ENCODE results near the gene FRMPD4.

Gene FRMPD4

DNA sequence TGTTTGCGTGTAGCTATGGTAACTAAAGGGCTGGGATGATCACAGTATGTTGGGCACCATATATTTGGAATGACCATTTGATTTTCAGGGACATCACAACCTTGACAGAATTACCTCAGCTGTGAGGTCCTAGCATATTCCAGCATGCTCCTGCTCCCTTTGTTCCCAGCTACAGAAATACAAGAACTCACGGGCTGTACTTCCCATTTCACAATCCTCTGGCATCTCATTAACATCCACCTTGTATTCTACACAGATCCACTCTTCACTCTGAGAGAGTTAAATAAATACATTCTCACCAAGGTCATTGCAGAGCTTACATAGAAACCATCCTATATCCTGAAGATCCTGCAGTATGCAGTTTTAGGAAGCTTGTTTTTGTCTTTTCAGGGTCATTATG lies 169.7 kb downstream of the FRMPD4 start:
- FAIRE-seq = no peak

DNA sequence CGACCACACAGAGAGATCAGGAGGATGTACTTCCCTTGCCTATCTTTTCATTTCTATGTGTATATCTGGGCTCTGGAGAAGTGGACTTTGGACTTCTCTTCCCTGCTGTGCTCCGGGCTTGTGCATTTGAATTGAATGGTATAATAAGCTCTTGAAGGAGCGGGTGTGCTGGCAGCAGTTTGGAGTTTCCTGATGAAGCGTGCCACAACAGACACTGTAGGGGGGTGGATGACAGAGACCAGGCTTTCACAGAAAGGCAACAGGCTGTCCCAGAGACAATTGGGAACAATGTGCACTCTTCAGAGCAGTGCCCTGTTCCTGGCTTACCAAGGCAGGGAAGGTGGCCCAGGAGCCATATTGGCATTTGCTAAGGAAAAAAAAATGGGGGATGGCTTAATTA lies 170.1 kb downstream of the FRMPD4 start:
- FAIRE-seq = no peak

DNA sequence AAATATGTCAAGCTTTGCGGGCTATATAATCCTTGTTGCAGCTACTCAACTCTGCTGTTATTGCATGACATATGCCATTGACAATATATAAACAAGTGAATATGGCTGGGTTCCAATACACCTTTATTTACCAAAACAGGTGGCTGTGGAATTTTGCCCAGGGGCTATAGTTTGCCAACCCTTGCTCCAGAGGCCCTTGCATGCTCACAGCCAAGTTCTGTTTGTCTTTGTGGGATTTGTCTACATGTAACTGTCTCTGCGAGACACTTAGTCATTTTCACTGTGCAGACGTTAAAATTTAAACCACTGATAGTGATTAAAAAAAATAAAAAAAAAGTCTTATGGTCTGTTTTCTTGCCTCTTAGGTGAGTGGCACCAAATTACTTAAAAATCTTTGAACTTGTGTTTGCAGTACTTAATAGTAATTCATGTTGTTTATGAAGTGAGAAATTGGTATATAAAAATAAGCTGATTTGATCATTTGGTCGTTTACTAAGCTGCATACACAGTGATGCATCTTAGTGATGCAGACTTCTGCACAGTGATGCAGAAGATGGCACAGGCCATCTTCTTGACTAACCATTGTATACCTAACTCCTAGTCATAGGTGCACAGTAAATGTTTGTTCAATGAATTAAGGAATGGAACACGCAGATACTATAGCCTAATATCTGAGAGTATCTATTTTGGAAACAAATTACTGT lies 170.9 kb downstream of the FRMPD4 start:
- FAIRE-seq = no peak

DNA sequence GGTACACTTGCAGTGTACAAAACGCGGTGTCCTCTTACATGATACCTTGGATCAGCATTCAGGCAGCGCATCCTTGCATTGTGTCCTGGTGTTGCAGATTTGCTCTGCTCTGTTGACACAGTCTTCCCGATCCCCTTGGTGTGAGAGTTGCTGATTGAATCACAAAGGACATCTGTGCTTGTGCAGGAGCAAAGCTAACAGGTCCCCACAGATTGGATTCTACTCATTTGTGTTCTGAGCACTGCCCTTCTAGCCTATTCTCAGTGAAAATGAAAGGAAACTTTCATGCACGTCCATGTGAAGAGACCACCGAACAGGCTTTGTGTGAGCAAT lies 171.4 kb downstream of the FRMPD4 start:
- no peak for FAIRE-seq

DNA sequence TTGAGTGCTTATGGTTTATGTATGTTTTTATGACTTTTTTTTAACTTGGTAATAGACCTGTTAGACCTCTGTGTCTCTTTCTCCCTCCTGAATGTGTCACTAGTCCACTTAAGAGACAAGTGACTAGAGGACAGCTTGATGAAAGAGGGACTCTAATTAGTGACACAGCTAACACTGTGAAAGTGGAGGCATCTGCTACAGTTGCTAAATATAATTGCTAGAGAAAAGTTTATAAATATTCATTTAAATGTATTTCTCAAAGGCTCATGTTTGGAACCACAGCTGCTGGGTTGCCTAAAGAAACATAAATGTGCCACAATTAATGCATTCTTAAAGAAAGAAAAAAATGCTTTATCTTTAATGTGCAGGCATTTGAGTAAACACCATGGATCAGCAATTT lies 176.4 kb downstream of the FRMPD4 start:
- FAIRE-seq = no peak

DNA sequence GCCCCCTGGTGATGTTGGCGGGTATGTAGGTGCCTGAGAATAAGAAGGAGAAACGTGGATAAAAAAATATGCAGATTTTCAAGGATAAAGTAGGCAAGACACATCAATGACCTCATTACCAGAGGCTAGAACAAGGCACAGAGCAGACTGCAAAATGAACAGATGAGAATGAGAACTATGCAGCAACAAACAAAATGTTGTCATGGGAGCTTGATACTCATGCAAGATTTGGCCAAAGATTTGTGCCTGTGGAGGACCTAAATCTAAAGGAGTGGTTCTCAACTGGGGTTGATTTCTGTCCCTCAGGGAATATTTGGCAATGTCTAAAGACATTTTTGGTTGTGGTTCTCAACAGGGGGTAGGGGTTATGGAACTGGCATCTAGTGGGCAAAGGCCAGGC lies 177.3 kb downstream of the FRMPD4 start:
- FAIRE-seq = no peak

DNA sequence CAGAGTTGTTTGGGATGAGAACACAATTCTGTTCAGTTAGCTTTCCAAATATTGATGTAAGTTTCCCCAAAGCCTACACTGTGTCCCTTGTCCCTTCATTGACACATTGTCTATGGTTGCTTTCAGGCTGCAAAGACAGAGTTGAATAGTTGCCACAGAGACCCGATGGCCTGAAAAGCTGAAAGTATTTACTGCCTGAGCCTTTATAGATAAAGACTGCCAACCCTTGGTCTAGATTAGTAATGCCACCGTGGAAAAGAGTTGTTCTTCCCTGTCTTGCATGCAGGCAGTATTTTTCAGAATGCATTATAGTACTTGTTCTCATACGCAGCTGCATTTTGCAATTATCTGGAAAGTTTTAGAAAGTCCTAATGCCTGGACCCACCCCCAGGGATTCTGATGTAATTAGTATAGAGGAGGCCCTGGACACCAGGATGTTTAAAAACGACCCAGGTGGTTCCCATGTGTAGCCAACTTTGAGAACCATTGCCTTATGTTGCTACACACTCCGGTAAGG lies 180.8 kb downstream of the FRMPD4 start:
- FAIRE-seq = no peak

DNA sequence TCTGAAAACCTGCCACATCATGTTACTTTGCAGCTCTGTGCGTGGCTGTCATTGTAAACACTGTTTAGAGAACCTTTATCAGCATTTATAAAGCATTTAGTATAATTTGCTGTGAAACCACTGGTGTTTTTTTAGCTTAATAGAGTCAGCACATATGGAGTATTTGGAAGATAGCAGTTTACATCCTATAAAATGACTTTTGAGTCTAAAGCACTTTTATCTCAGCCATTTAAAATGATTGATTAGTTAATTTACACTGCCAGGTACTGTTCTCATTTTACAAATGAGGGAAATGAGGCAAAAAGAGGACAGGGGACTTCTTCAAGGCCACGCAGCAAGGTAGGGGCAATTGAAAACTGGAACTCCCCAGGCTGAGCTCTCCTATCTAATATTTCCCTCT lies 181.7 kb downstream of the FRMPD4 start:
- no peak for FAIRE-seq

DNA sequence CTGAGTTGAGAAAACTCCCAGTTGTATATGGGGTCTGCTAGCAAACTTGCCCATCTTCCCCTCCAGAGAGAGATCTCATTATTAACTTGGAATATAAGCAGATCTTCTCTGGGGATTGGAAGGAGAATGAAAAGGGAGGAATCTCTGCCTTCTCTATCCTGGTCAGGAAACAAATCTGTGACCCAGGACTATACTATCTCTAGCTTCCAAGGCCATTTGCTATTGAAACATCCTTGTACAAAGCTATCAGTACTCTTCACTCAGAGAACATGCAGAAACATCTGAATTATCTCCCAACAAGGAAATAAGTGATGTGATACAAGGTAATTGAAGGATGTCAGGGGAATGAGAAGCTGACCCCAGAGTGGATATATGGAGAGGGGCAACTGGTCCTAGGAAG lies 183.8 kb downstream of the FRMPD4 start:
- FAIRE-seq = no peak

DNA sequence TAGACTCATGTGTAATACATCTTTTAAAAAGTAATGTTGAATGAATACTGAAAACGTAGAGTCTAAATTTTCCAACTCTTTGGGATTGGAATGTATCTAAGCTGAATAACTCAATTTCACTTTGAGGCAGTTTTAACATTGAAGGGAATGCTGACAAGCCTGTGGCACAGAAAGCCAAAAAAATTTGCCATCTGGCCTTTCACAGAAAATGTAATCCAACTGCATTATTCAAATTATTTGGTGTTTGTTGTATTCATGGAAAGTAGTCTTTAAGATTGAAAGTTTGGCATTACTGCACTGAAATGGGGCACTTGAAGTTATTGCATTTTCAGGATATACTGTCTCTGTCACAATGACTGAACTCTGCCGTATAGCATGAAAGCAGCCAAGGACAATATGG lies 186.9 kb downstream of the FRMPD4 start:
- no peak for FAIRE-seq

DNA sequence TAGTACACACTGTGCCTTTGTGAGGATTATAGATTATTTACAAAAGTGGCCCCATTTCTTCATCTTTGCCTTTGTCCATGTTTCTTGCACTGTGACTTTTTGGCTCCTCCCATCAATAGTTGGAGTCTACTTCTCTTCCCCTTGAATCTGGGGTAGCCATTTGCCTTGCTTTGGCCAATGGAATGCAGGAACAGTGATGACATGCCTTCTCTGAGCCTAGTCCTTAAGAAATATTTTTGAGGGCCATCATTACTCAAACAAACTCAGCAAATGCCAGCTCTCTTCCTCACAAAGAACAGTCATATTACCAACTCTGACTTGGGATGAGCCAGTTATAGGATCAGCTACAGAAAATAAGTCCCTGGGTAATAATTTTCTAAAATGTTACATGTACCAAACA lies 189.6 kb downstream of the FRMPD4 start:
- no peak for FAIRE-seq

DNA sequence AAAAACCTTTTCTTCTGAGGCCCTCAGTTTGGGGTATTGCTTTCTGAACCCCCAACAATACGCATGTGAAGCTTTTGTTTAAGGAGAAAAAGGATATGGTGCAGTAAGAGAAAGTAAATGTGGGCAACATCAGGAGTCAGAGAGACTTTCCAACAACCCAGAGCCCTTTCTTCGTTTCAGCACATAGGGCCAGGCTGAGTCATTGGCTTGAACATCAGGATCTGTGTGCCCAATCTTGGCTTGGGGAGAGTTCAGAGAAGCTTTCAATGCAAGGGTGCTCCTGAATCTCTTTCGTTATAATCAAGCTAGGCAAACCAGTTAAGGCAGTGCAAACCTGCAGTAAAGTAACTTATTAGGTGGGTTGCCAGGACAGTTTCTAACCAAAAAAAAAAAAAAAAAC lies 191.2 kb downstream of the FRMPD4 start:
- no peak for FAIRE-seq

DNA sequence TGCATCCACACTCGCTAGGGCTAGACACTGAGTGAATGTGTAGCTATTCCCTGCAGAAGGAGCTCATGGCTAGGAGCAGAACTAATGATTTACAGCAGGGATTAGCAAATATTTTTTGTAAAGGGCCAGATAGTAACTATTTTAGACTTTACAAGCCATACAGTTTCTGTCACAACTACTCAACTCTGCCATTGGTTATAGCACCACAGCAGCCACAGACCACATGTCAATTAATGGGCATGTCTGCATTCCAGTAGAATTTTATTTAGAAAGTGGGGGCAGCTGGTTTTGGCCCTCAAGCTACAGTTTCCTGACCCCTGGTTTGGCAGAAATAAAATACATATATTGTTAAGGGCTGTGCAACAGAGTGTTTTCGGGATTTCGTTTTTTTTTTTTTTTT lies 192.6 kb downstream of the FRMPD4 start:
- no peak for FAIRE-seq

DNA sequence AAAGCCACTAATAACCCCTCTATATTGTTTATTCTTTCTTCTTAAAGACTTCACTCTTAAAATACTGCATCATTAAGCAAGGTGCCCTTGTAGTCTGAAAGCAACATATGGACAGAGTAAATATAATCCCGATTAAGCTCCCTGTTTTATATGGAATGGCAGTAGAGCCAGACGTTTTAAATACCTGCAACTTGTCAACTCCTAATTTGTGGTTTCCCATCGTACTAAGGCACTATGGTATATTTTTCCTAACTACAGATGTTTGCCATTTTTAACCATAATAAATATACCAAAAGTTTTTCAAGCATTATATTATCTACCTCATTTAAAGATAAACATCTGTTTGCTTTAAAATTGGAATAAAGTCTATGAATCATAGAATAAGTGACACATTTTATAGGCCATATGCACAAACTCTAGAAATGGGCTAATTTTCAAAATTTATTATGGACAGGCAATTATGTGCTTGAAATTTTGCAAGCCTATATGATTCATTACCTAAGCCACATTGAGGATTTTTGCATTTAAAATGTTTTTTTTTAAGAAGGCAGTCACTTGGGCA lies 194.6 kb downstream of the FRMPD4 start:
- FAIRE-seq = no peak

DNA sequence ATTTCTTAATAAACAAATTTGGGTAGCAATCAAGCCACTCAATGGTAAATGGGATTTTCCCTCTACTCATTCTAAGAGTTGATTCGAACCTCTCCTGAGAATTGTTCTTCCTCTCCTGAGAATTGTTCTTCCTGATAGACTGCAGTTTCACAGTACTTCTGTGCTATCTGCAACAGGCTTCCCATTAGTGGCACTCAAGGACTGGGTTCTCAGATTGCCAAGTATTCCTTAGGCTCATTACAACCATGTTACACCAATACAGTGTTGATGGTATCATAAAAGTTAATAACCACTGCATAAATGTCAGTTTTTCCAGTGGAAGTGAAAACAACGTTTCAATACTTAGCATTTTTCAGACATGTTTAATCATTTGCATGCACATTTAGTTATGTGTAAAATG lies 201.6 kb downstream of the FRMPD4 start:
- no peak for FAIRE-seq

DNA sequence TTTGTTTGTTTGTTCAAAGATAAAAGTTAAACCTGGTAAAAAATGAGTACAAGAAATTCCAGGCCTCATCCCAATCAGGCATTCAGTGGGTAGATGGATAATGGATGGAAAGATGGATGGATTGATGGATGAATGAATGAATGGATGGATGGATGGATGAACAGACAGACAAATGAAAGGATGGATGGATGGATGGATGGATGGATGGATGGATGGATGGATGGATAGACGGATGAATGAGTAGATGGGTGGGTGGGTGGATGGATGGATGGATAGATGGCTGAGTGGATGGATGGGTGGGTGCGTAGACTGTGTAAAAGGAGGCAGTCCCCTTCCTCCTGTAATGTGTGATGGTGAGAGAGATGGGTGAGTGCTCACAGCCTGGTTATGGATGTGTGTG lies 206.7 kb downstream of the FRMPD4 start:
- FAIRE-seq = no peak

DNA sequence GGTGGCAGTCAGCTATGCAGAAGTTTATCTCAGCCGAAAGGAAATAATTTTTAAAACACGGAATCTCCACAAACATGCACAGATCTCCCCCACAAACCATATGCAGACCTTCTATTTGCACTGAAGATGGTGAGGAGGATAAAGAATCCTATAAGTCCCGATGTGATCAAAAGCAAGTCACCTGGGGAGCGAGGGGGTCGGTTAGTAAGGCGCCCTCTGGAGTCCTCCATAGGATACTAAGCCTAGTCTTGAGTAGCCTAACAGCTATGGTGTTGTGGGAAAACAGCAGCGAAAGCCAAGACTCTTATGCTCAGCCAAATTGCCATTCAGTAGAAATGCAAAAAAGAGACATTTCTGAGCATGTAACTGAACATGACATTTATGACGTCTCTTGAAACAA lies 210.9 kb downstream of the FRMPD4 start:
- no peak for FAIRE-seq

DNA sequence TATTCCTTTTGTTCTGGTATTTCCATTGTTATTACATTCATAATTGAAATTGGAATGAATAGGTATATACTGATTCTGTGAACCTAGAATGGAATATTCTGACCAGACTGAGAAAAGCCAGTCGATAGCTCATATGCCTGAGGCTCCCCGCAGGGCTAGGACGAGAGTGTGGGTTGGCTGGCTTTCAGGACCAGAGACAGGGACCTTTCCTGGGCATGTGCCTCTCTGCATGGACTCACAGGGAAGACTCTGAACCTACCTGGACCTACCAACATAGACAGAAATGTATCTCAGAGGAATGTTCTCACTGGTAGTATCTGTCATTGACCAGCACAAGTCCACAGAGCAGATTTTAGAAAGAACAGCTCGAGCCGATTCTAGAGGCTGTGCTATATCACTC lies 214.6 kb downstream of the FRMPD4 start:
- no peak for FAIRE-seq

DNA sequence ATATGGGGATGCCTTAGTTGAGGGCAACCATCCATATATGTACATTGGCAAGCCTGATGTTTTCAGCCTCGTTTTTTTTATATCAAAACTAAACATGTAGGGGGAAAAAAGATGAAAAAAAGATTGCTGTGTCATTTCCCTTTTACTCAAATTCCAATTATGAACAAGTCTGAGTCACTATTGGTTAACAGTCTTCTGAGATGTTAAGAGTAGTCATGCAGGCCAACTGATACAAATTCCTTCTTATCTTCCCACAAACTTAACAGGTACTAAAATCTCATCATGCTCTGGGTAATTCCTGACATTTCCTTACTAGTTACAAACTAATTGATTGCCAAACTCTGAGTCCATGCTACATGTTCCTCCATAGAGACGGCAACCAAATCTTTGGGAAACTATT lies 222.1 kb downstream of the FRMPD4 start:
- no peak for FAIRE-seq

DNA sequence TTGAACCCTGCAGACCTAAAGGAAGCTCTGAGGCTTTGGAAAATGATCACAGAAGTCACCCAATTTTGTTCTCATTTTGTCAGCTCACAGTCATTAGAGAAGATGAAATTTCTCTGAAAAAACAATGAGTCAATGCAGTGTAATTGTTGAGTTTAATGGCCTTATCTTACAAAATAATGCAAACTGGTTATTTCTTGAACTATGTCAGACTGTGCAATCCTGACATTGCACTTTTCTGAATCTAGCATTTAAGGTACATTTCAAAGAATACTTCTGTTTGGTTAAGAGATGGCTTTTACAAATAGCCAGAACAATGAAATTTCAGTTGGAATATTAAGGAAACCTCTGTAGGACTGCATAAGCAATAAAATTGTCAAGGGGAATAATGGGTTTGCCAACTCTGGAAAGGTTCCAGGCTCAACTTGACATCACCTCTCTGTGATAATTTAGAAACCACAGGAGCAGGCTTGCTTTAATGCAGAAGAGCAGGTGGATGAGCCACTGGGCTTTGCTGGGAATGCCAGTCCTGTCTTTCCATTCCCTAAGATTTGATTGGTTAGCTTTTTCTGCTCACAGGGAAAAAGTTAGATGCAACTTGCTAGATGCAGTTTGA lies 222.8 kb downstream of the FRMPD4 start:
- no peak for FAIRE-seq

DNA sequence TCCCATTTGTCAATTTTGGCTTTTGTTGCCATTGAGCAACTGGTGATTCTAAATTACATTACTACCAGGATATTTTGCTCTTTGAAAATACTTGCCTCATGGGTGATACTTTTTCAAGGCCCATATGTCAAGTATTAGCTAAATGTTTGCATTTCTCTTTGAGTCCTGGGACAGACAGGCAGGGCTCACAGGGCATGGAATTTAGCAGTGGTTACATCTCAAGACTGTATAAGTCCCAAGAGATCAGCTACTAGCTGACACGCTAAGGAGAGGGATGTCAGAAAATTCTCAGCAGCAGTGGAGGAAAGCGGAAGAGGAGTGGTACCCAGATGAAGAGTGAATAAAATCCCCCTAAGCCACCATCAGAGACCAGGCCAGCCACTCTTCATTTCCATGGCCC lies 224.9 kb downstream of the FRMPD4 start:
- no peak for FAIRE-seq

DNA sequence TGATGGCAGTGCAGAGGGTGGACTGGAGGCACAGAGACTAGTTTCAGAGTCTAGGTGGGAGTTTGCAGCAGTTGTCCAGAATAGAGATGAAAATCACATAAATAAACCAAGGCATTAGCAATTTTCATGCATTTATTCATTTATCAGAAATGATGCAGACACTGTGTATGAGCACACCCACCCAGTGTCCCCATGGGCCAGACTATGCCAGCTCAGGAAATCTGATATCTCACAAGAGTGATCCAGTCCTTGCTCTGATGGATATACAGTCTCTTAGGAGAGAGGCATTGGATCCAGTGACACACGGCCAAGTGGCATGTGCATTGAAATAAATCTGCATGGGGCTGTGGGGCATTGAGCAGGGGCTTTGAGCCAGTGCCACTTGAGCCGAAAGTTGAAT lies 228.2 kb downstream of the FRMPD4 start:
- no peak for FAIRE-seq

DNA sequence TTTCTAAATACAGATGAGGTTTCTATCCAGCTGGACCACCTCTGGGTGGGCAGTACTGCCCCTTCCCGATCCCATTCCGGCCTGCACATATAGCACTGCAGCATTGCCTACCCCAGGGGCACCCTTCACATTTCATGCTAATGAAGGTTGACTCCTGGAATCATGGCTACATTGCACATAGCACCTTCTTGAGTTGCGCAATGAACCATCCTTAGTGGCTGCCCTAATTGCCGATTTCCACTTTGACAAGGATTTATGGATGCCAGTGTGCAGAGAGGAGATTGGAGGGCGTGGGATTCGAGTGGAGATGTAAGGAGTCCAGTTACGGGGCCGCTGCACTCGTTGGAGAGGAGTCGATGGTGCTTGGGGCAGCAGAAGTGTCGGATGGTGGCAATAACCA lies 229.0 kb downstream of the FRMPD4 start:
- no peak for FAIRE-seq

DNA sequence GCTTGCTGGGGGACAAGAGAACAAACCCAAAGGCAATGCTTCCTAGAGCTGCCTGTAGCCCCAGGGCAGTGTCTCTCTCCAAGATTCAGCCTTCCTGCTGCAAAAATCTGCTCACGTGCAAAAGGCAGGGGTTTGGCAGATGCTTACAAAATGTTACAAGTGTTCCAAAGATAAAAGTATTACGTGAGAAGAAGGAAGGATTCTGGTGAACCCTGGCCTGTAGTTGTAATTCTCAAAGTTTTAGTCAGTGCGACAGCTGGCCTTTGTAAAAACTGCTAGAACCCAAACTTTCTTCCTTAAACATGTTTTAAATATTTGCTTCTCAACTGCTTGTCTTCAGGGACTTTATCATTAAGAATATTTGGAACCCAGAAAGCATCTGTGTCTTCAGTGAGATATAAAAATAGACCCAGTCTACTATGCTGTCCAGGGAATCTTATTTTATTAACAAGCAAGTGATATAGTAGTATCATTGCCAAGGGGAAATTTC lies 232.3 kb downstream of the FRMPD4 start:
- FAIRE-seq = no peak

DNA sequence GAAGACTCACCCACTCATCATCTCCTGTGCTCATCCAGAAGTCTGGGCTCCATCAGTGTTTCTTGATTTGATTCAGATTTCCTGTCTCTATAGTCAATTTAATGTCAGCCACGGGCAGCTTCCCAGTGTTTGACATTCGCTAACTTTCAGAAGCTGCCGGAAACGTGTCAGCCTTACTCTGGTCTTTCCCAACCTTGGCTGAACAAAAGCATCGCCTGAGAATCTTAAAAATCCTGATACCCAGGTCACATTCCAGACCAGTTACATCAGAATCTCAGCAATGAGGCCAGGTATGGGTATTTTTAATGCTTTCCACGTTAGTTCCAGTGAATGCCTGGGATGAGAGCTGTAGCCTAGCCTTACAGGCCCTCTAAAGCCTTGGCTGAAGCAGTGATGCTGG lies 233.8 kb downstream of the FRMPD4 start:
- no peak for FAIRE-seq

Data from A204.1 (cell line).